Sciatic nerve (tissue), 2 donors: ENCODE data around the gene ESYT1. TPM values are rescaled to one million over a fixed set of nuclear protein-coding genes. Genes with fewer than 3 reads are reported as not detected.
"Not testable (repeated sequence)": the region's sequence is repeated elsewhere in the genome, so short reads cannot be mapped to it uniquely, and the experiment has no call there.

Experiments used
- ATAC-seq: fragments of 200-7000 bp; cut with Tn5 transposase; one replicate; pipeline ENCODE4 v1.9.1; 2020; ENCODE audit warnings: mild to moderate bottlenecking, moderate library complexity
- DNase-seq: peaks from one replicate; pipeline ENCODE4 v3.0.0-alpha.2; 2020; ENCODE audit warnings: low spot score
- intact Hi-C: fragments of 100-400 bp; cut with DNase I; formaldehyde crosslinking; loops from one replicate; pipeline ENCODE4 v1.14.2; 2022
- total RNA-seq: library from RNA; stranded (reverse); fragmentation: NEBNext Ultra II Directional; extraction: Animal tissue kit (Norgen Biotek cat#: 25700); gene quantifications from one replicate; pipeline ENCODE4 v1.2.1, GENCODE V29; 2021
- donor health status: DM: no; HTN: no; CAD: no.
- donor health status: DM: no; HTN: no; CAD: no.

ESYT1 gene
- total RNA-seq, 1 donor from 2014 or later, result 85.9 TPM

GRCh38 chr12:56103066-56103711 lies 24.9 kb upstream of the ESYT1 start:
- intact Hi-C loops, result no loop called here
- DNase-seq, result no peak
- ATAC-seq, result no peak

DNA sequence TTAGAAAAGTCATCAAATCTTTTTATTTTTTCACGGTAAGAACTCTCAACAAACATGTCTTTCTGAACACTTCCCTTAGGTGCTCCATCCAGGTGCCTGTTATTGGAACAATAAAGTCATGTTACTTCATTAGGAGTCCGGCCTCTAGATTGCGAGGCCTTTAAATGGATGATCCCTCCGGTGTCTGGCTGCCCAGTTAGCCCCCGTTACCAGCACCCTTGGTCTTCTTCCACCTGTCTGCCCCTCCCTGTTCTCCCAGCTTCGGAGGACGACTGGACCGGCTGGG lies 24.3 kb upstream of the ESYT1 start:
- intact Hi-C loops, result no loop called here
- DNase-seq, result no peak
- no peak for ATAC-seq

- ATAC-seq, result peak; percentile 99
- DNase-seq, result peak; percentile 97
- intact Hi-C loops, result no loop called here
Observed at GRCh38 chr12:56104109-56104814, 23.8 kb upstream of the ESYT1 start, which contains the start of gene PA2G4. TSS of gene PA2G4 (plus strand) at chr12:56104559. CDS start at chr12:56104738, 179 bp downstream.

DNA sequence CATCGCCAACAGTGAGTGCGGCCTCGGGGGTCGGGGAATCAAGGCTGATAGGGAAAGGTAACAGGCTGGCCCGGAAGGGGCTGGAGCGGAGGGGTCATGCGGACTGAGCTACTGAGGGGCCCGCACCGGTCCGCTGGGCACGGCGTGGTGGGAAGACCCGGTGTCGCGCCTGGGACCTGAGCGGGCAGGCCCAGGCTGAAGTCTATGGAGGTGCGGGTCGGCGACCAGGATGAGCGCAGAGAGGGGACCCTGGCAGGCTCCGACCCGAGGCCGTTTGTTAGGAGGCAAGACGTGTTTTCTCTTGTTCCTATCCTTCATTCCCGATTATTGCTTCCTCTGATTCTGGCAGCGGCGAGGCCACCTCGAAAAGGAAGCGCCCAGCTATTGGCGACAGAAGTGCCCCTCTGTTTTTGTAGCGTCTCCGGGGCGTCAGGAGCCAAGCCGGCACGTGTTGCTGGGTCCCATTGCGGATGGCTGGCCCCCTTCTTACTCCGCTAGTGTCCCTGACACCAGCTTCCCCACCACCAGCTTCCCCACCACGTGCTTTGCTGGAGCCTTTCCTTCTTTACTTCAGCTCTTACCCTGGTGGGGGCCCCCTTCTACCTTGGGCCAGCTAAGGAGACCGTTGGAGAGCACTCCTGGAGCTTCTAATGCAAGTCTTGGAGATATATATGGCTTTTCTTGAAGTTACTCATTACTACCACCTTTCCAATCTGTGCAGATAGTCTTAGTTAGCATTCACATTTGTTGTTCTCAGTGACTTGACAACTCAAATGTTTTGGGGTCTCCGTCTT lies 23.1 kb upstream of the ESYT1 start:
- intact Hi-C loops, result no loop called here
- DNase-seq (no peak), ATAC-seq (peak; percentile 20)

DNA sequence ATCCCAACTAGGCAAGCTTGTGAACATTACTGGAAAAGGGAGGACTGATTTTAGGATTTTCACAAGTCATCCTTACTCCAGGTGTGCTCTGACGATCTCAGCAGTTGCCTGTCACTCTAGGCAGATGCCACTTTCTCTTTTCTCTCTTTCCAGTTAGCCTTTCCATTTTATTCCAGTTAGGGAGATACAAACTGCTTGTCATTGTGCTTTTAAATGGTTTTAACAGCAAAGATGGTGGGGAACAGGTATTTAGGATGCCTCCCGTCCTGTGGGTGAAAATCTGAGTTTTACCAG lies 22.5 kb upstream of the ESYT1 start:
- DNase-seq (no peak), ATAC-seq (no peak)
- intact Hi-C loops, result no loop called here

GRCh38 chr12:56107242-56107641 lies 20.8 kb upstream of the ESYT1 start:
- DNase-seq (no peak), ATAC-seq (no peak)
- intact Hi-C loops, result no loop called here

- DNase-seq (no peak), ATAC-seq (no peak)
- intact Hi-C loops, result no loop called here
Observed at GRCh38 chr12:56110571-56110970, 17.5 kb upstream of the ESYT1 start.

DNA sequence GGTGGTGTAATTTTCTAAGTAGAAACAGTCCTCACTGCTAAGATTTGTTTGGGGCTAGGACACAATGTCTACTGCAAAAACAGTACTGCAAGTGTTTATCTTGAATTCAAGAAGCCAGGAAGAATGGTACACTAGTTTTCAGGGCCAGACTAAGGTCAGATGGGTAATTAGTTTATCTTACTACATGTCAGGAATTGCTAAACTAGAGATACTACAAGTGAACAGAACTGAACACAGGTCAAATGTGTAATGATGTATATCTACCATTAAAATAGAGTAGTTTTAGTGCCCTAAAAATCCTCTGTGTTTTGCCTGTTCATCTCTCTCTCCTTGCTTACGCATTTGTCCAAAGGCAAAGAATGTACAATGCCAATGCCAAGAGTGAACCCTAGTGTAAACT lies 14.0 kb upstream of the ESYT1 start:
- DNase-seq (no peak), ATAC-seq (no peak)
- intact Hi-C loops, result no loop called here

DNA sequence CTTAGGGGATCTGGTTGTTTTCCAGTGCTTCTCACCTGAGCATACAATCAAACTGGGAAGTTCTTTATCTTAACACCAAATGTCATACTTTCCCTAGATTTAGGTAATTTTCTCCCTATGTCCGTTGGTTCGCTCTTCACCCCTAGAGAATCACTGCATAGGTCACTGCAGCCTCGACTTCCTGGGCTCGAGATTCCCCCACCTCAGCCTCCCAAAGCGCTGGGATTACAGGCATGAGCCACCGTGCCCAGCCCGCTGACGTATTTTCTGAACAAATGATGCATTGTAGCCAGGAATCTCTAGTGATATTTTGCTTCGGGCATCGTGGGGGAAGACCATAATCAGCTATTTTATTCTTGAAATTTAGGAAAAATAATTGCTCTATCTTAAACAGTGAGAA lies 12.7 kb upstream of the ESYT1 start:
- ATAC-seq (no peak), DNase-seq (no peak)
- intact Hi-C loops, result no loop called here

DNA sequence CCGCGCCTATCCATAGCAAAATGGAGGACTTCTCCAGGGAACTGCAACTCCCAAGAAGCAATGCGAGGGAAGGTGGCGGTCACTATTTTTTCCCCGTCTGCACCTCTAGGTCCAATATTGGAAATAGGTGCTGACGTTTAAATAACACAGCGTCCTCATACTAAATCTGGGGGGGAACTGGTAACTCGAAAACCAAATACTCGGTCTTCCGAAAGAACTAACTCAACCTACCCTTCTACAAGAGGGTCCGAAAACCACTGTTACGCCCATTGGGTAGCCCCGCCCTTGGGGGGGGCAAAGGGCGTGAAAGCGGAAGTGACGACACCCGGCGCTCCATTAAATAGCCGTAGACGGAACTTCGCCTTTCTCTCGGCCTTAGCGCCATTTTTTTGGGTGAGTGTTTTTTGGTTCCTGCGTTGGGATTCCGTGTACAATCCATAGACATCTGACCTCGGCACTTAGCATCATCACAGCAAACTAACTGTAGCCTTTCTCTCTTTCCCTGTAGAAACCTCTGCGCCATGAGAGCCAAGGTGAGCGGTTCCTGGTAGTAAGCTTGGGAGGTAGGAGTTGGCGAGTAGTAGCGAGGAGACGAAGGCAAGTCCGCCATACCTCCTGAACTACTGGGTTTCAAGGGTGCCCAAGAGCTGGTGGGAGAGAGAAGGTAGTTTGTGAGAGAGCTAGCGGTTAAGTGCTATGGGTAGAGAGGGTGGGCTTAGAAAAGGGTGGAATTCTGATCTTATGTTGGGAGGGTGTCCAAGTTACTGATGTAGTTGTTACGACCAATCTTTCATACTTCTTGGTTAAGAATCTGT lies 11.6 kb upstream of the ESYT1 start, which contains the start of gene RPL41:
Gene RPL41, plus strand, starts transcription at position 367 of the 815 bp plus-strand sequence.
- peak; percentile 97 for DNase-seq
- ATAC-seq, result peak; percentile 88
- intact Hi-C loops, result no loop called here

DNA sequence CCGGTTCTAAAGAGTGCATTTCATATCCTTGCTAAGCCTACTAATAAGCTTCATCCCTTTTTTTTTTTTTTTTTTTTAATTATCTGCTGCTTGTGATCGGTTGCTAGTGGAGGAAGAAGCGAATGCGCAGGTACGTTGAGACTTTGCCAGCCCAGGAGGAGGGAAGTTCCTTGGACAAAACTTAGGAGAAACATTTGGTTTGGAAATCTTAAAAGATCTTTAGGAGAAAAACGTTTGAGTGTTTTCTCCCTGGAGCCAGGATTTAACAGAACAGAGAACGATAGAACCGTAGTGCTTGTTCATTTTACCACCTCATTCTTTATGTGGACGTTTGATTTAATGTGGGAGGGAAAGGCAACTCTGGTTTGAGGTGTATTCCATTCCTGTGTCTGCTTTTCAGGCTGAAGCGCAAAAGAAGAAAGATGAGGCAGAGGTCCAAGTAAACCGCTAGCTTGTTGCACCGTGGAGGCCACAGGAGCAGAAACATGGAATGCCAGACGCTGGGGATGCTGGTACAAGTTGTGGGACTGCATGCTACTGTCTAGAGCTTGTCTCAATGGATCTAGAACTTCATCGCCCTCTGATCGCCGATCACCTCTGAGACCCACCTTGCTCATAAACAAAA lies 10.9 kb upstream of the ESYT1 start:
- intact Hi-C loops, DNase-seq, ATAC-seq: not testable (repeated sequence)

DNA sequence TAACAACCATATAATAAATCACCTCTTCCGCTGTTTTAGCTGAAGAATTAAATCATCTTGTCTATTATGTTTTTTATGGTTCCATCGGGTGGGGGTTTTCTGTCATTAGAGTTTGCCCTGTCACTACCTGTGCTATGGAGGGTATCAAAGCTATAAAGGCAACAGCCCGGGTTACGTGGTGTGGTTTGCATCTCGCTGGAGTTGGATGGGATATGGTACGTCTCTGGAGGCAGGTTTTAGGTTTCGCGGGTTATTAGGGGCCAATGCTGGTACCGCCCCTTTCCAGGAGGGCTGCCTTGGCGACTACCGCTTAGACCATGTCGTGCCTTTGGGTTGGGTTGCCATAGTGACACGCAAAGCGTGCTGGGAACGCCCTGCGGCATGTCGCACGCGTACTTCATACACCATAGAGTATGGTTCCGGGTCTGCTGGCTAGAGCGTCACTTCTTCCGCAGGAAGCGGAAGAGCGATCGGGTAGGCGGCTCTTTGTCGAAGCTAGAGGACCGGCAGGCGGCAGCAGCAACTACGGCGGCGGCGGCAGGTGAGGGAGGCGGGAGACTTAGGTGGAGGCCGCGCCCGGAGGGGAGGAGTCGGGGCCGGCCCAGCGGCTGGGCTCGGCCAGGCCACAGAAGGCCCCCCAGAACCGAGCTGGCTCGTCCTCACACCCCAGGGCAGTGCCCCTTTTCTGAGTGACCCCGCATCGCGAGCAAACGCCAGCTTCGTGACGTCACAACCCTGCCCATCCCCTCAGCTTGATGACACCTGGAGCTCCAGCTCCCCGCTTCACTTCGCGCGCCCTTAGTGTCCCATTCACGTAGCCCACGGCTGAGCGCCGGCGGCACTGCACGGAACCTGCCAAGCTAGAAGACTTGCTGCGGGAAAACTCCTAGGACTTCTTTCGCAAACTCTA lies 10.0 kb upstream of the ESYT1 start, which contains the start of gene ZC3H10:
Gene ZC3H10, plus strand, starts transcription at position 489 of the 910 bp plus-strand sequence. CDS start 2,297 bp downstream, outside the sequence.
- DNase-seq, result peak; percentile 99
- intact Hi-C loops, result no loop called here
- ATAC-seq, result peak; percentile 92

DNA sequence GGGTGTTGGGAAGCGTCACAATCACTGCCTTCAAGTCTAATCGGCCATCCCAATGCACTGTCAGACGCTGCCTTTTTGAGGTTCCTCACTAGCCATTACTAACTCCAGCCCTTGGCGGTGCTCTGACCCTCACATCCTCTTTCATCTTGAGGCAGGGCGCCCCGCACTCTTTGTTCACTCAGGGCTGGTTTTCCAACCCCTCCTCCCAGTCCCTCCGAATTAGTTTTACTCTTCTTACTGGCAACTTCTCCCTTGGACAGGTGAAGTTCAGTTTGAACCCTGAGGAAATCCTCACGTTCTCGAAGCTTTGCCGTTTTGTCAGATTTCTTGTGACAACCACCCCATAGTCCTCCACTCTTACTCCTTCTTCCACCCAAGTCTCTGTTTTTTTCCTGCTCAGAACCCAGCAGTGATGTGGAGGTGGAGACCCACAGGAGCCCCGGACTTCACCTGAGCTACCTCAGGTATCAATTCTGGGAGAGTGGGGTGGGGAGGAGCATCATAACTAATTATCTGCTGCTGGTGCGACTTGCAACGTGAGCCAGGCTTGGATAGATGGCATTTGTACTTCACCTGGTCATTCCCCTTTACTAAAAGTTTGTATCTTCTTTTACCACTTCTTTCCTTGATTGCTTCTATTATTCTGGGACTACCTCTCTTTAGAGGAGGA lies 9.2 kb upstream of the ESYT1 start:
- DNase-seq (no peak), ATAC-seq (no peak)
- intact Hi-C loops, result no loop called here

- ATAC-seq (peak; percentile 35), DNase-seq (peak; percentile 78)
- intact Hi-C loops, result no loop called here
Observed at GRCh38 chr12:56119361-56119796, 8.7 kb upstream of the ESYT1 start.

DNA sequence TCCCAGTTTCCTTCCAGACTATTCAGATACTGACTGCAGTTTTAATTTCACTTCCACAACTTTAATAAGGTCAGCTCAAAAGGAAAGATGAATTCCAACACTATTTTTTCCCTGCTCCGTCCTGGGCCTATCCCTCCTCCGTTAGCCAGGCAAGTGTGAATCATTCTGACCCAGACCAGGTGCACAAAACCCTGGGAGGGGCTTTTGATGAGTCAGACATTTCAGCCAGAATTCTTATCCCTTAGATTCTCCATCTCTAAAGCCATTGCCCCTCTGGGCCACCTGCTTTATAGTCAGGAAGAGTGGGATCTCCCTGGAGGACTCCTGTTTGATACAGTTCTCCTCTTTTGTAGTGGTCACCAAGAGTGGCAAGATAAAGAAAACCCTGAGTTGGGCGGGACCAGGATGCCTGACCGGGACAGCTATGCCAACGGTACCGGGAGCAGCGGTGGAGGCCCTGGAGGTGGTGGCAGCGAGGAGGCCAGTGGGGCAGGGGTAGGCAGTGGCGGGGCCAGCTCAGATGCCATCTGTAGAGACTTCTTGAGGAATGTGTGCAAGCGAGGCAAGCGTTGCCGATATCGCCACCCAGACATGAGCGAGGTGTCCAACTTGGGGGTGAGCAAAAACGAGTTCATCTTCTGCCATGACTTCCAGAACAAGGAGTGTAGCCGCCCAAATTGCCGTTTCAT lies 7.8 kb upstream of the ESYT1 start:
- ATAC-seq (no peak), DNase-seq (no peak)
- intact Hi-C loops, result no loop called here

DNA sequence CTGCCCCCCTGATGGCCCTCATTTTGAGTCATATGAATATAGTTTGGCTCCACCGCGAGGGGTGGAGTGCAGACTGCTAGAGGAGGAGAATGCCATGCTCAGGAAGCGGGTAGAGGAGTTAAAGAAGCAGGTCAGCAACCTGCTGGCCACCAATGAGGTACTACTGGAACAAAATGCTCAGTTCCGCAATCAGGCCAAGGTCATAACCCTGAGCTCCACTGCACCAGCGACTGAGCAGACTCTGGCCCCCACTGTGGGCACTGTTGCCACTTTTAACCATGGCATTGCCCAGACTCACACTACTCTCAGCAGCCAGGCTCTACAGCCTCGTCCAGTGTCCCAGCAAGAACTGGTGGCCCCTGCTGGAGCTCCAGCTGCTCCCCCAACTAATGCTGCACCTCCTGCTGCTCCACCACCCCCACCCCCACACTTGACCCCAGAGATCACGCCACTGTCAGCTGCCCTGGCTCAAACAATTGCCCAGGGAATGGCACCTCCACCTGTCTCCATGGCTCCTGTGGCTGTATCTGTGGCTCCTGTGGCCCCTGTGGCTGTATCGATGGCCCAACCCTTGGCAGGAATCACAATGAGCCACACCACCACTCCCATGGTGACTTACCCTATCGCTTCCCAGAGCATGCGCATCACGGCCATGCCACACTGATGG lies 6.7 kb upstream of the ESYT1 start:
- intact Hi-C loops, result no loop called here
- DNase-seq (no peak), ATAC-seq (no peak)
